Islet precursor cell (in vitro differentiated cells): ENCODE measurements around the gene PADI3.
A peak's percentile ranks its signal among the peaks of the same experiment; 100 is the strongest.

Experiments
- DNase-seq: peaks from one replicate; pipeline ENCODE4 v3.0.0-alpha.2; 2018

Gene PADI3

GRCh38 chr1:17243274-17243673, 5.6 kb upstream of the PADI3 start:
- DNase-seq = no peak

- peak; percentile 75 for DNase-seq
These were observed 3.8 kb upstream of the PADI3 start for GRCh38 chr1:17244821-17245740.

DNA sequence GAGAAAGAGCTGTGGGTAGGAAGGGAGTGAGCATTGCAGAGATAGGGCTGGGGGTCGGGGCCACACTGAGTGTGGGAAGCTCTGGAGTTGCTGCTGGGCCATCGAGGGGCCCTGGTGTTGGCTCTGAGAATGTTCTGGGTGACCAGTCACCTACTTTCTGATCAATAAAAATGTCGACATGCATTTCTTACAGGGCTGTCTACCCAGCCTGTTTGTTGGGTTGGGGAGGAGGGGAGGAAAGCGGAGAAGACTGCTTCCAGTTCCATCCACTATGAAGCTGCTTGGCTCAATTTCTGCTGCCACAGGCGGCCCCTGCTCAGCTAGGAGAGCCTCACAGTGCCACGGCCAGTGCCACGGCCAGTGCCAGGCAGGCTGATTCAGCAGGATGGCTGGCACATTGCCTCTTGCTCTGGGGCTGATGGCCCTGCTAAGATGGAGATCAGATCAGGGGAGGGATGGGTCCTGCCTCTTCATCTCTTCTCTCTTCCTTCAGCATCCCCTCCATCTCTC, 3.0 kb upstream of the PADI3 start:
- DNase-seq = no peak

GRCh38 chr1:17246971-17247370, 1.9 kb upstream of the PADI3 start:
- DNase-seq = no peak

DNA sequence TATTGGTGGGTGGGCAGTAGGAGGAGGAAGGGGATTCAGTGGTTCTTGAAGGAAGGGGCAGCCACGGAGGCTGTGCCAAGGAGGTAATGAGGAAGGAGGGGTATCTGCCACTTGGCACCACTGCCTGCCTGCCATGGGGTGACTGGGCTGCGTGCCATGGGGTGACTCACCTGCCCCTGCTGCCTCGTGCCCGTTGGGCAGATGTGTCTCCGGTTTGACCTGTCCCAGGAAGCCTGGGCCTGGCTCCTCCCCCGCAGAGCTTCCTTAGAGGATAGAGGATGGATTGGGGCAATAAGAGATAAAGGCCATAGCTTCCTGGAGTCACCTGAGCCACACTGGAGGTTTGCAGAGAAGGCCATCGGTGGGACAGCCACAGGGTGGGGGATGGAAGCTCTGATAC, 1.7 kb downstream of the PADI3 start:
- no peak for DNase-seq

GRCh38 chr1:17251246-17251645, 2.3 kb downstream of the PADI3 start:
- no peak for DNase-seq

DNA sequence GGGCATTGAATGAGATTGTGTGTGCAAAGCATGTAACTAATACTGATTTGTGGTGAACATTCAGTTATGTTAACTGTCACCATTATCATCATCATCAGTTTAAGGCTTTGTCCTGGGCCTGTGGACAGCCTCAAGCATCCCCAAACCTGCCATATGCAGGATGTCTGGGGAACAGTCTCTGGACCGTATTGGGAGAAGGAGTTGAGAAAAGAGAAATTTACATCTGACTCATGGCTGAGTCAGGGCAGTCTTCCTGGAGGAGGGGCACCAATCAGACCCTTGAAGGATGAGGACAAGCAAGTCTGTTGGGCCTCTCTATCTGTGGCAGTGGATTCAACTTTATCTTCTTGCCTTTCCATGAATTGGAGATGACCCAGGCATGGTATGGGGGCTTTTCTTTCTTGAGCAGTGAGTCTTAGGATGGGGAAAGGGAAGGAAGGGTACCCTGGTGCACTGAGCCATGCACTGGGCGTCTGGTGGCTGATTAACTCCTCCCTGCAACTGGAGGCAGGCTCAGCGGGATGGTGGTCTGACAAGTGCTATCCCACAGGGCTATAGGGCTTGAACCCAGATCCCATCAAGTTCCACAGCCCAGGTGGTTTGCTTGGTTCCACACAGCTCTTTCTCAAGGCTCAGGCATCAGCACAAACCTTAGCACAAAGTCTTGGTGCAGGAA, 2.9 kb downstream of the PADI3 start:
- DNase-seq = peak; percentile 76

- DNase-seq = no peak
These were observed 6.4 kb downstream of the PADI3 start for GRCh38 chr1:17255336-17255735.

GRCh38 chr1:17258116-17258757, 9.3 kb downstream of the PADI3 start:
- DNase-seq = no peak

DNA sequence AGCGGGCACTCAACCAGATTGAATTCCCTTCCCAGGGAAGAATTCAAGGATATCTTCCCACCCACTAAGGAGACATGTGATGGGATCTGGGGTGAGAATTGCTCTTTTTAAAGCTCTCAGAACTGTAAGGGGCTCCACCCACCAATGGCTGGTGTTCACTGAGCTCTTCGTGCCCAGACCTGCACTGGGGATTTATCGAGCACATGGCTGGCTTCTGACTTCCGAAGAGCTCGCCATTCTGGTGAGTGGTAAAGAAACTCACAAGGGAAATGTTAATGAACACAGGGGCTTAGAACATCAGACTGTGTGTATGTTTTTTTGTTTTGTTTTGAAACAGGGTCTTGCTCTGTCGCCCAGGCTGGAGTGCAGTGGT, 9.8 kb downstream of the PADI3 start:
- no peak for DNase-seq

DNA sequence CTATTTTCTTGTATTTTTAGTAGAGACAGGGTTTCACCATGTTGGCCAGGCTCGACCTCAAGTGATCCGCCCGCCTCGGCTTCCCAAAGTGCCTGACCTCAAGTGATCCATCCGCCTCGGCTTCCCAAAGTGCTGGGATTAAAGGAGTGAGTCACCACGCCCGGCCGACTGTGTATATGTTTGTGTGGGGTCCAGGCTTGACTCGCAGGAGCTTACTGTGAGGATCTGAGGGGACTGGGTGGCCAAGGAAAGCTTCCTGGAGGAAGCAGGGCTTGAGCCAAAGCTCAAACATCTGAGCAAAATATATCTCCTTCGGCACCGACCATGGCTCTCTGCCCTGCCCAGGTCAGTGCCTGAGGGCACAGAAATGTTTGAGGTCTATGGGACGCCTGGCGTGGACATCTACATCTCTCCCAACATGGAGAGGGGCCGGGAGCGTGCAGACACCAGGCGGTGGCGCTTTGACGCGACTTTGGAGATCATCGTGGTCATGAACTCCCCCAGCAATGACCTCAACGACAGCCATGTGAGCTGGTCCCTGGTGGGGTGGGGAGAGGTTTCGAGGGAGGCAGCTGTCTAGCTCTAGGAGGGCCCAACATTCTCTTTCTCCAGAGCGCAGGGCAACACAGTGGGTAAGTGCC, 10.5 kb downstream of the PADI3 start:
- DNase-seq = no peak

DNA sequence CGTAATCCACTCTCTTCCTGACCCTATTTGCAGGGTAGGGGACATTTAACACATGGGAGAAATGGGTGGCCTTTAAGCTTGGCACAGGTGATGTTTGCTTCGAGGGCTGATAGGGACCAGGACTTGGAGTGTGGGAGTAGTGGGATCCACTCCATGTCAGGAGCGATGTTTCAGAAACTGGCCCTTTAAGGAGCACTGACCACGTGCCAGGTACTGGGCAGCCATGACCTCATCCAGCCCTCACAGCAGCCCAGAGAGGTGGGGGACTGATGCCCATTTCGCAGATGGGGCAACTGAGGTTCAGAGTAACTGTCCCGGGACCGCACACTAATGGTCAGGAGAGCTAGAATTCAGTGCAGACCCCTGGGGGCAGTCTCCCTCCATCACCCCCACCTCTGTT, 11.4 kb downstream of the PADI3 start:
- no peak for DNase-seq

DNA sequence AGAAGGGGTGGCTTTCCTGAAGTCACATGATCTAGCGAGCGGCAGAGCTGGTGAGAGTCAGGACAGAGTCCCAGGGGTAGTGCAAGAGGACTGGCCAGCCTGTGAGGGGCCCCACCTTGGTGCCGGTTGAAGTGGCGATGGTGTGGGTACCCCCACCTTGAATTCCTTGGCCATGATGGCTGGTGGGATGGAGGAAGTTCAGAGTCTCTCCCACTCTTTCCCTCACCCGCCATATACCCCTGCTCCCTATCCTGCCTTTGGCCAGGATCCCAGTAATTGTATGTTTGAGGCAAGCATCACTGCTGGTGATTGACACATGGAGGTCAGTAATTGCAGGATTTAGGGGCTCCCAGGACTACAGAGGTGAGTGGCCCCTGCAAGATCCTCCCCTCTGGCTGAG, 11.8 kb downstream of the PADI3 start:
- no peak for DNase-seq

GRCh38 chr1:17263936-17264335, 15.0 kb downstream of the PADI3 start:
- DNase-seq = no peak

- no peak for DNase-seq
These were observed 15.6 kb downstream of the PADI3 start for GRCh38 chr1:17264470-17264869.

GRCh38 chr1:17265162-17265561, 16.3 kb downstream of the PADI3 start:
- peak; percentile 89 for DNase-seq

GRCh38 chr1:17265950-17266349, 17.1 kb downstream of the PADI3 start:
- no peak for DNase-seq

DNA sequence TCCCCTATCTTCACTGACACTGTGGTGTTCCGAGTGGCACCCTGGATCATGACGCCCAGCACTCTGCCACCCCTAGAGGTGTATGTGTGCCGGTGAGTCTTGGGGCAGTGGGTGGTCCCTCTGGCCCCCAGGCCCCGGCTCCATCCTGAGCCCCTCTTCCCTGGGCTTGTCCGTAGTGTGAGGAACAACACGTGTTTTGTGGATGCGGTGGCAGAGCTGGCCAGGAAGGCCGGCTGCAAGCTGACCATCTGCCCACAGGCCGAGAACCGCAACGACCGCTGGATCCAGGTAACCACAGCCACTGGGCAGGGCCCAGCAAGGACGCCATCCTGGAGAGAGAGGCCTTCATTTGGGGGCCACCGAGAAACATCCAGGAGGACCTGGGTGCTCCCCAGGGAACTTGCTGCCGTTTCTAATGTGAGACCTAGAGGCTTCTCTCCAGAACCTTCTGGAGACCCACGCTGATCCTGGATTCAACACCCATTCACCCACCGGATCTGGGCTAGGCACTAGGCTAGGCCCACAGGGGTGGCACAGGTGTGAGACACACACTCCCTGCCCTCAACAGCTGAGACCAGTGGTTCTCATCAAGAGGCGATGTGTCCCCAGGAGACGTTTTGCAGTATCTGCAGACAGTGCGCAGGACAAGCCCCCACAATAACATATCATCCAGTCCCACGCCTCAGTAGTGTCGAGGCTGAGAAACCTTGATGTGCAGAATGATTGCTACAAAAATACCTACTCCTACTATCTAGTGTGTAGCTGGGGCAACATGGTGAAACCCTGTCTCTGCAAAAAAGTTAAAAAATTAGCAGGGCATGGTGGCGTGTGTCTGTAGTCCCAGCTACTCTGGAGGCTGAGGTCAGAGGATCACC, 22.2 kb downstream of the PADI3 start:
- no peak for DNase-seq

DNA sequence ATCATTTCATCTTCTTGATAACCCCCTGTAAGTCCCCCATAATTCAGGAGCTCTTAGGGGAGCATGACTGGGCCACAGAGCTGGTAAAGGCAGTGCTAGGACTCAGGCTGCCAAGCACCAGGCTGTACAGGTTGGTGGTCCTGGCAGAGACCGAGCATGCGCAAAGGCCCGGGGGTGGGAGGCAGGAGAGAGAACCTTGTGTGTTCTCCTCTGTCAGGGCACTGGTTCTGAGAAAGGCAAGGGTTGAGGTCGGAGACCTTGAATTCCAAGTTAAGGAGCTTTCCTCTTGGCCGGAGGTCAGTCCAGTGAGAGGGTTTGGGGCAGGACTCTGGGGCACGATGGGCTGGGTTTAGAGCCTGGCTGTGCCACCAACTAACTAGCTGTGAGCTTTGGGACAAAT, 23.2 kb downstream of the PADI3 start:
- DNase-seq = peak; percentile 23

DNA sequence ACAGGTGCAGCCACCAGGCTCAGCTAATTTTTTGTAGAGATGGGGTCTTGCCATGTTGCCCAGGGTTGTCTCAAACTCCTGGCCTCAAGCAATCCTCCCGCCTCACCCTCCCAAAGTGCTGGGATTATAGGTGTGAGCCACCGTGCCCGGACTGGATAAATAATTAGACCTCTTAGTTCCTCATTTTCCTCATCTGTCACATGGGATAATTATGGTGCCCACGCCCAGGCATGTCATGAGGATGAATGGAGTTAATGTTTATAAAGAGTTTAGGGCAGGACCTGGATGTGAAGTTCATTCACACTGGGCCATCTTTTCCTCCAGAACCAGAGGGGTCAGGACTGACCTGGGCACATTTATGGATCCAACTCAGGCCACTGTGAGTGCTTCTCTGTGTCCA, 23.7 kb downstream of the PADI3 start:
- DNase-seq = peak; percentile 26

DNA sequence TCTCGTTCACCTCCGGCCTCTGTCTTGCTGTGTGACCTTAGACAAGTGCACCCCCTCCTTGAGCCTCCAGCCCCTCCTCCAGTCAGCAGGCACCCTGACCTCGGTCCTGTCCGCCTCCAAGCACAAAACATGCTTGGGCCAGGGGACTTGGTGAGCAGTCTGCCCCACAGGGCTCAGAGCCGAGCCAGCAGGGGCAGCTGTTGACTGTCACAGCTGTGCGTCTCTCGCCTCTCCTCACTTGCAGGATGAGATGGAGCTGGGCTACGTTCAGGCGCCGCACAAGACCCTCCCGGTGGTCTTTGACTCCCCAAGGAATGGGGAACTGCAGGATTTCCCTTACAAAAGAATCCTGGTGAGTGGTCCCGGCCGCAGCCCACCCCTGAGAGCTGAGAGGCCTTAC, 24.2 kb downstream of the PADI3 start:
- no peak for DNase-seq
